Measurements from ENCODE around the gene VIPR2. TPM values are rescaled to one million over a fixed set of nuclear protein-coding genes. Genes with fewer than 3 reads are reported as not detected.

VIPR2 gene
- total and polyA plus RNA-seq, 7 experiments from 2014 or later, result 0.27 to 1.3 (median 0.98) TPM; not detected in 4

- POLR2A ChIA-PET, result no interaction called here
- H3K36me3 Mint-ChIP-seq, result no peaks in the 10 kb centered on the region
- Histone ChIP-seq H3K4me3 (ENCODE audit: low read length) (no peak overlapping the region), H3K36me3 (ENCODE audit: control insufficient read depth in 2 of 3, insufficient read depth in 3 of 3, low read length in 3 of 3) (no peaks in the 10 kb centered on the region), H3K27ac (ENCODE audit: low read depth, low read length) (no peak overlapping the region), H3K9me3 (ENCODE audit: control insufficient read depth in 2 of 3, low read length in 3 of 3) (no peaks in the 10 kb centered on the region), H3K27me3 (ENCODE audit: control insufficient read depth in 2 of 2, insufficient read depth in 2 of 2, low read length in 2 of 2) (no peaks in the 10 kb centered on the region), H3K4me1 (ENCODE audit: control insufficient read depth in 2 of 2, insufficient read depth in 2 of 2, low read length in 2 of 2) (no peaks in the 10 kb centered on the region)
- intact Hi-C loops (cut with micrococcal nuclease), result no loop called here
- H3K27ac Mint-ChIP-seq, result no peak overlapping the region
- CTCF ChIA-PET, result no interaction called here
- DNase-seq (no peak), ATAC-seq (no peak)
- no peak overlapping the region for H3K4me3 Mint-ChIP-seq
- no peaks in the 10 kb centered on the region for H3K4me1 Mint-ChIP-seq
- peaks cover 0 to 5% (median 4%) of the 10 kb centered on the region in 5 donors for H3K27me3 Mint-ChIP-seq
- H3K9me3 Mint-ChIP-seq, result no peaks in the 10 kb centered on the region
These were observed 14.3 kb upstream of the VIPR2 start for GRCh38 chr7:159158888-159159405.

GRCh38 chr7:159158125-159158887 lies 13.6 kb upstream of the VIPR2 start:
- ChIA-PET POLR2A (no interaction called here), CTCF (no interaction called here)
- Mint-ChIP-seq H3K36me3 (no peaks in the 10 kb centered on the region), H3K27ac (no peak overlapping the region), H3K4me1 (no peaks in the 10 kb centered on the region), H3K4me3 (no peak overlapping the region), H3K27me3 (peaks cover 0 to 5% (median 4%) of the 10 kb centered on the region in 5 donors), H3K9me3 (no peaks in the 10 kb centered on the region)
- no peaks in the 10 kb centered on the region for H3K4me1 ChIP-seq (ENCODE audit: control insufficient read depth in 2 of 2, insufficient read depth in 2 of 2, low read length in 2 of 2)
- ATAC-seq (no peak), DNase-seq (no peak)
- no peaks in the 10 kb centered on the region for H3K9me3 ChIP-seq (ENCODE audit: control insufficient read depth in 2 of 3, low read length in 3 of 3)
- no peak overlapping the region for H3K27ac ChIP-seq (ENCODE audit: low read depth, low read length)
- H3K27me3 ChIP-seq (ENCODE audit: control insufficient read depth in 2 of 2, insufficient read depth in 2 of 2, low read length in 2 of 2), result no peaks in the 10 kb centered on the region
- intact Hi-C loops (cut with micrococcal nuclease), result no loop called here
- no peak overlapping the region for H3K4me3 ChIP-seq (ENCODE audit: low read length)
- H3K36me3 ChIP-seq (ENCODE audit: control insufficient read depth in 2 of 3, insufficient read depth in 3 of 3, low read length in 3 of 3), result no peaks in the 10 kb centered on the region

- Histone ChIP-seq H3K27me3 (ENCODE audit: control insufficient read depth in 2 of 2, insufficient read depth in 2 of 2, low read length in 2 of 2) (no peaks in the 10 kb centered on the region), H3K27ac (ENCODE audit: low read depth, low read length) (no peak overlapping the region), H3K9me3 (ENCODE audit: control insufficient read depth in 2 of 3, low read length in 3 of 3) (no peaks in the 10 kb centered on the region), H3K4me3 (ENCODE audit: low read length) (no peak overlapping the region), H3K36me3 (ENCODE audit: control insufficient read depth in 2 of 3, insufficient read depth in 3 of 3, low read length in 3 of 3) (no peaks in the 10 kb centered on the region), H3K4me1 (ENCODE audit: control insufficient read depth in 2 of 2, insufficient read depth in 2 of 2, low read length in 2 of 2) (no peaks in the 10 kb centered on the region)
- intact Hi-C loops (cut with micrococcal nuclease), result no loop called here
- ATAC-seq, result no peak
- ChIA-PET CTCF (no interaction called here), POLR2A (no interaction called here)
- no peaks in the 10 kb centered on the region for H3K9me3 Mint-ChIP-seq
- no peak for DNase-seq
- H3K4me3 Mint-ChIP-seq, result no peak overlapping the region
- no peaks in the 10 kb centered on the region for H3K36me3 Mint-ChIP-seq
- H3K27ac Mint-ChIP-seq, result no peak overlapping the region
- peaks cover 0 to 5% (median 4%) of the 10 kb centered on the region in 5 donors for H3K27me3 Mint-ChIP-seq
- H3K4me1 Mint-ChIP-seq, result no peaks in the 10 kb centered on the region
These were observed 13.0 kb upstream of the VIPR2 start for GRCh38 chr7:159157714-159158113.

GRCh38 chr7:159156436-159157245 lies 12.0 kb upstream of the VIPR2 start:
- ATAC-seq, result no peak
- ChIA-PET POLR2A (no interaction called here), CTCF (no interaction called here)
- intact Hi-C loops (cut with micrococcal nuclease), result no loop called here
- H3K9me3 ChIP-seq (ENCODE audit: control insufficient read depth in 2 of 3, low read length in 3 of 3), result no peaks in the 10 kb centered on the region
- Mint-ChIP-seq H3K4me1 (no peaks in the 10 kb centered on the region), H3K4me3 (no peak overlapping the region), H3K27me3 (peaks cover 0 to 5% (median 4%) of the 10 kb centered on the region in 5 donors), H3K9me3 (no peaks in the 10 kb centered on the region), H3K27ac (no peak overlapping the region), H3K36me3 (no peaks in the 10 kb centered on the region)
- H3K36me3 ChIP-seq (ENCODE audit: control insufficient read depth in 2 of 3, insufficient read depth in 3 of 3, low read length in 3 of 3), result no peaks in the 10 kb centered on the region
- H3K27me3 ChIP-seq (ENCODE audit: control insufficient read depth in 2 of 2, insufficient read depth in 2 of 2, low read length in 2 of 2), result no peaks in the 10 kb centered on the region
- no peak overlapping the region for H3K27ac ChIP-seq (ENCODE audit: low read depth, low read length)
- H3K4me3 ChIP-seq (ENCODE audit: low read length), result no peak overlapping the region
- DNase-seq, result no peak
- H3K4me1 ChIP-seq (ENCODE audit: control insufficient read depth in 2 of 2, insufficient read depth in 2 of 2, low read length in 2 of 2), result no peaks in the 10 kb centered on the region

DNA sequence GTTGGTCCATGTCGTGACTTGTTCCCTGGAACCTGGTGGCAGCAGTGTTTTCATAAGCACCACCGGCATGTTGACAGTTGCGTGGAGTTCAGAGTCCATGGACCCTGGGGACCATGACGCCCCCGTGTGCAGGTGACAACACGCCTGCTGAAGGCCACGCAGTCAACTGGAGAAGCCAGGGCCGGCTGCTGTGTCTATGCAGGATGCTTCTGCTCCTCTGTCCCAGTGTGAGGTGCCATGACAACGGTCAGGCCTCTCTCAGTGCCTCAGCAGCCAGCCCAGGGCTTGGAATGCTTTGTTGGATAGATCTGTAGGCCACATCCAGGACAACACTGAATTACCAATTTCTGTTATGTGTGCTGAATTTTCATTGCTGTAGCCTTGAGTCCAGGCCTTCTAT lies 10.7 kb upstream of the VIPR2 start:
- CTCF ChIA-PET, result no interaction called here
- H3K4me3 Mint-ChIP-seq, result no peak overlapping the region
- Histone ChIP-seq H3K9me3 (ENCODE audit: control insufficient read depth in 2 of 3, low read length in 3 of 3) (no peaks in the 10 kb centered on the region), H3K36me3 (ENCODE audit: control insufficient read depth in 2 of 3, insufficient read depth in 3 of 3, low read length in 3 of 3) (no peaks in the 10 kb centered on the region), H3K4me1 (ENCODE audit: control insufficient read depth in 2 of 2, insufficient read depth in 2 of 2, low read length in 2 of 2) (no peaks in the 10 kb centered on the region), H3K4me3 (ENCODE audit: low read length) (no peak overlapping the region), H3K27me3 (ENCODE audit: control insufficient read depth in 2 of 2, insufficient read depth in 2 of 2, low read length in 2 of 2) (no peaks in the 10 kb centered on the region), H3K27ac (ENCODE audit: low read depth, low read length) (no peak overlapping the region)
- intact Hi-C loops (cut with micrococcal nuclease), result no loop called here
- POLR2A ChIA-PET, result no interaction called here
- ATAC-seq (no peak), DNase-seq (no peak)
- H3K27ac Mint-ChIP-seq, result no peak overlapping the region
- peaks cover 0 to 5% (median 3%) of the 10 kb centered on the region in 5 donors for H3K27me3 Mint-ChIP-seq
- no peaks in the 10 kb centered on the region for H3K36me3 Mint-ChIP-seq
- no peaks in the 10 kb centered on the region for H3K9me3 Mint-ChIP-seq
- no peaks in the 10 kb centered on the region for H3K4me1 Mint-ChIP-seq

DNA sequence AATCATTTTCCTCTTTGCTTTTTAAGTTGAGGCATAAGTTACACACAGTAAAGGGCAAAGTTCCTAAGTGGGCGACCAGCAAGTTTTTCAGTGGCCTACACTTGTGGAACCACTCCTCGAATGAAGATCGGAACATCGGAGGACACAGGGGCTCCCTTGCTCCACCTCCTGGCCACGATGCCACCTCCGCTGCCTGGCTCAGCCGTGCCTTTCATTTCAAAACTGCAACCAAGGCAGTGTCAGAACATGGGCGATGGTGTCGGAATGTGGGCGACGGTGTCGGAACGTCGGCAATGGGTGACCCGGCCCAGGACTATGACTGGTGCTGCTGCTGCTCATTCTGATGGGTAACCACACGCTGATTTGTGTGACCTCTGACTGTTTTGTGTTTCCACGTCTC lies 9.6 kb upstream of the VIPR2 start:
- no peak overlapping the region for H3K27ac Mint-ChIP-seq
- no peak for ATAC-seq
- no peaks in the 10 kb centered on the region for H3K9me3 ChIP-seq (ENCODE audit: control insufficient read depth in 2 of 3, low read length in 3 of 3)
- ChIA-PET POLR2A (no interaction called here), CTCF (no interaction called here)
- no peaks in the 10 kb centered on the region for H3K4me1 ChIP-seq (ENCODE audit: control insufficient read depth in 2 of 2, insufficient read depth in 2 of 2, low read length in 2 of 2)
- no peaks in the 10 kb centered on the region for H3K27me3 ChIP-seq (ENCODE audit: control insufficient read depth in 2 of 2, insufficient read depth in 2 of 2, low read length in 2 of 2)
- H3K36me3 Mint-ChIP-seq, result no peaks in the 10 kb centered on the region
- peaks cover 0 to 5% (median 4%) of the 10 kb centered on the region in 5 donors for H3K27me3 Mint-ChIP-seq
- no peak overlapping the region for H3K4me3 ChIP-seq (ENCODE audit: low read length)
- no peak for DNase-seq
- intact Hi-C loops (cut with micrococcal nuclease), result no loop called here
- H3K9me3 Mint-ChIP-seq, result no peaks in the 10 kb centered on the region
- H3K27ac ChIP-seq (ENCODE audit: low read depth, low read length), result no peak overlapping the region
- H3K4me3 Mint-ChIP-seq, result no peak overlapping the region
- H3K4me1 Mint-ChIP-seq, result no peaks in the 10 kb centered on the region
- no peaks in the 10 kb centered on the region for H3K36me3 ChIP-seq (ENCODE audit: control insufficient read depth in 2 of 3, insufficient read depth in 3 of 3, low read length in 3 of 3)
